Measurements from ENCODE around the gene ADAMTS18.

The ADAMTS18 gene

DNA sequence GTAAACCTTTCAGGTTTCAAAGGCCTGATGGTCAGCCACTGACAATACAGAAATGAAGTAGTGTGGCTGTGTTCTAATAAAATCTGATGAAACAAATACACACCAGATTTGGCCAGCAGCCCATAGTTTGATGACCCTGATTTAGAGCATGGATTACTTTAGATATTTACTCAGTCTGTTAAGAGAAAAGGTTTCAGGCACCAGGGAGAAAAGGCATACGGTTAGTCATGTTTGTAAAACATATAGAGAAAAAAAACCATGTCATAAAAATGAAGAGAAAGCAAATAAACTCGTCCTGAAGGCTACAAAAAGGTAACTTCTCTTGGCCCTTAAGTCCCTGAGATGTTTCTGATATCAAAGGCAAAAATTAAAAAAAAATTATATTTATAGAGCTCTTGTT, 112.1 kb downstream of the ADAMTS18 start:
- TF ChIP-seq TAF1 (IDR thresholded peaks at IDR 0.05; ENCODE audit: borderline replicate concordance, insufficient read depth, low read length) (no peak), SIN3A (IDR thresholded peaks at IDR 0.05; ENCODE audit: borderline replicate concordance, insufficient read depth, low read length) (no peak), REST (IDR thresholded peaks at IDR 0.05; ENCODE audit: insufficient read depth in 1 of 2, low read depth in 2 of 2, low read length in 2 of 2) (no peak), POLR2AphosphoS5 (IDR thresholded peaks at IDR 0.05; ENCODE audit: low read depth, low read length) (no peak), FOXP2 (optimal IDR thresholded peaks at IDR 0.05; ENCODE audit: borderline replicate concordance, extremely low read depth, extremely low read length, insufficient read depth) (no peak)

DNA sequence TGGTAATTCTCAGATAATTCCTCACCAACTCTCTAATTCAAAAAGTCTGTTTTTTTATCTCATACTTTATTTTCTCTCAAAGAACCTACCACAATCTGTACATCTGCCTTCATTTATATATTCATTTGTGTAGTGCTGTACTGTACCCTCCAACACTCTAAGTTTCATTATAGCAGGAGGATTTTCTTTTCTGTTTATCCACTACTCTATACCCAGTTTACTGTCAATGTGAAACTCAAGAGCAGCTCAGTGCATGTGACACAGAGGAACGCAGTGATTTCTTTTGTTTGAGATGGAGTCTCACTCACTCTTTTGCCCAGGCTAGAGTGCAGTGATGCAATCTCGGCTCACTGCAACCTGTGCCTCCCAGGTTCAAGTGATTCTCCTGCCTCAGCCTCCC, 117.8 kb downstream of the ADAMTS18 start:
- TF ChIP-seq TAF1 (IDR thresholded peaks at IDR 0.05; ENCODE audit: borderline replicate concordance, insufficient read depth, low read length) (no peak), SIN3A (IDR thresholded peaks at IDR 0.05; ENCODE audit: borderline replicate concordance, insufficient read depth, low read length) (no peak), REST (IDR thresholded peaks at IDR 0.05; ENCODE audit: insufficient read depth in 1 of 2, low read depth in 2 of 2, low read length in 2 of 2) (no peak), FOXP2 (optimal IDR thresholded peaks at IDR 0.05; ENCODE audit: borderline replicate concordance, extremely low read depth, extremely low read length, insufficient read depth) (no peak), POLR2AphosphoS5 (IDR thresholded peaks at IDR 0.05; ENCODE audit: low read depth, low read length) (no peak)

- no peak for TF ChIP-seq REST (IDR thresholded peaks at IDR 0.05; ENCODE audit: insufficient read depth in 1 of 2, low read depth in 2 of 2, low read length in 2 of 2)
- no peak for TF ChIP-seq SIN3A (IDR thresholded peaks at IDR 0.05; ENCODE audit: borderline replicate concordance, insufficient read depth, low read length)
- no peak for TF ChIP-seq FOXP2 (optimal IDR thresholded peaks at IDR 0.05; ENCODE audit: borderline replicate concordance, extremely low read depth, extremely low read length, insufficient read depth)
- TF ChIP-seq TAF1 (IDR thresholded peaks at IDR 0.05; ENCODE audit: borderline replicate concordance, insufficient read depth, low read length) = no peak
- TF ChIP-seq POLR2AphosphoS5 (IDR thresholded peaks at IDR 0.05; ENCODE audit: low read depth, low read length) = no peak
These were observed 124.0 kb downstream of the ADAMTS18 start for GRCh38 chr16:77310877-77311276.

DNA sequence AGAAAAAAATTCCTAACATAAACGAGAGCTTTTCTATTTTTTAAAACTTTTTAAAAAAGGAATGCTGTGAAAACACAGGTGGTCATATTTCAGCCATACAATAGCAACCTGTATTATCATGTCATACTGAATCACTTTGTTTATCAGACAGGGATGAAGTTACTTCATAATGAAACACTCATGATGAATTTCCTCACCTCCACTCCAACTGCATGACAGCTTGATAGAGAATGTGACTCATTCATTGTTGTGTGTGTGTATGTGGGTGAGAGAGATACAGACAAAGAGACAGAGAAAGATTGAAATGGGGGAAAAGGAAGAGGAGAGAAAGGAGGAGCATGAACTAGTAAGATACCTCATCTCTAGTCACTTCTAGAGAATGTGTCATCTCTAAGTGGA, 126.7 kb downstream of the ADAMTS18 start:
- TF ChIP-seq SIN3A (IDR thresholded peaks at IDR 0.05; ENCODE audit: borderline replicate concordance, insufficient read depth, low read length) (no peak), TAF1 (IDR thresholded peaks at IDR 0.05; ENCODE audit: borderline replicate concordance, insufficient read depth, low read length) (no peak), FOXP2 (optimal IDR thresholded peaks at IDR 0.05; ENCODE audit: borderline replicate concordance, extremely low read depth, extremely low read length, insufficient read depth) (no peak), REST (IDR thresholded peaks at IDR 0.05; ENCODE audit: insufficient read depth in 1 of 2, low read depth in 2 of 2, low read length in 2 of 2) (no peak), POLR2AphosphoS5 (IDR thresholded peaks at IDR 0.05; ENCODE audit: low read depth, low read length) (no peak)
